ENCODE results near the gene BICDL2. TPM values are rescaled to one million over a fixed set of nuclear protein-coding genes. Genes with fewer than 3 reads are reported as not detected.
"Not testable (repeated sequence)": the region's sequence is repeated elsewhere in the genome, so short reads cannot be mapped to it uniquely, and the experiment has no call there.

BICDL2 gene
- total and polyA plus RNA-seq, 7 experiments from 2014 or later = 1.0 TPM; not detected in 6

- H3K36me3 Mint-ChIP-seq = peaks cover 4 to 59% (median 16%) of the 10 kb centered on the region in 5 donors
- Histone ChIP-seq H3K36me3 (ENCODE audit: control insufficient read depth in 2 of 3, insufficient read depth in 3 of 3, low read length in 3 of 3) (peaks cover 0 to 2% (median 0%) of the 10 kb centered on the region in 3 experiments), H3K27ac (ENCODE audit: low read depth, low read length) (peak overlapping the region; percentile 78), H3K4me1 (ENCODE audit: control insufficient read depth in 2 of 2, insufficient read depth in 2 of 2, low read length in 2 of 2) (peaks cover 73 to 82% of the 10 kb centered on the region in 2 donors), H3K9me3 (ENCODE audit: control insufficient read depth in 2 of 3, low read length in 3 of 3) (no peaks in the 10 kb centered on the region), H3K27me3 (ENCODE audit: control insufficient read depth in 2 of 2, insufficient read depth in 2 of 2, low read length in 2 of 2) (no peaks in the 10 kb centered on the region), H3K4me3 (ENCODE audit: low read length) (peak overlapping the region; percentile 37)
- ChIA-PET CTCF (interaction anchor here (0.7 to 5.5 kb wide), 10 partner anchors 9 to 1548 kb away, joined by 3 to 45 read pairs (median 10); partner anchors contain the start of gene IL32), POLR2A (interaction anchor here (0.6 to 5.6 kb wide), 26 partner anchors 8 to 377 kb away, joined by 3 to 113 read pairs (median 5); partner anchors contain the start of genes IL32, ZNF213, ZNF263 and ZSCAN10)
- peak; percentile 95 for ATAC-seq
- H3K9me3 Mint-ChIP-seq = peaks cover 0 to 13% (median 4%) of the 10 kb centered on the region in 11 donors
- H3K4me1 Mint-ChIP-seq = peaks cover 67 to 93% (median 78%) of the 10 kb centered on the region in 7 donors
- H3K4me3 Mint-ChIP-seq = peak overlapping the region; percentile 69 to 89 (median 83)
- intact Hi-C loops (cut with micrococcal nuclease) = loop anchor here (1.0 to 10.0 kb wide), 8 partner anchors 10 to 430 kb away; partner anchors contain the start of genes IL32 (in 2 of the 2) and CLUAP1 (in 1 of the 2)
- no peaks in the 10 kb centered on the region for H3K27me3 Mint-ChIP-seq
- peak overlapping the region; percentile 92 to 99 (median 99) for H3K27ac Mint-ChIP-seq
- DNase-seq = peak; percentile 44 to 92 (median 90)
Observed at GRCh38 chr16:3074860-3075522, 38.2 kb upstream of the BICDL2 start.

GRCh38 chr16:3073448-3073847, 36.7 kb upstream of the BICDL2 start:
- Histone ChIP-seq H3K4me3 (ENCODE audit: low read length) (peak overlapping the region; percentile 35), H3K9me3 (ENCODE audit: control insufficient read depth in 2 of 3, low read length in 3 of 3) (no peaks in the 10 kb centered on the region), H3K27ac (ENCODE audit: low read depth, low read length) (peak overlapping the region; percentile 78), H3K27me3 (ENCODE audit: control insufficient read depth in 2 of 2, insufficient read depth in 2 of 2, low read length in 2 of 2) (no peaks in the 10 kb centered on the region), H3K4me1 (ENCODE audit: control insufficient read depth in 2 of 2, insufficient read depth in 2 of 2, low read length in 2 of 2) (peaks cover 71 to 77% of the 10 kb centered on the region in 2 donors), H3K36me3 (ENCODE audit: control insufficient read depth in 2 of 3, insufficient read depth in 3 of 3, low read length in 3 of 3) (peaks cover 0 to 13% (median 0%) of the 10 kb centered on the region in 3 experiments)
- H3K36me3 Mint-ChIP-seq = peaks cover under 1 to 60% (median 19%) of the 10 kb centered on the region in 5 donors
- intact Hi-C loops (cut with micrococcal nuclease) = loop anchor here in 1 of 2 donors (10.0 kb wide), 1 partner anchor 431 kb away; the partner anchor contains the start of gene CLUAP1
- DNase-seq (no peak), ATAC-seq (no peak)
- no peaks in the 10 kb centered on the region for H3K27me3 Mint-ChIP-seq
- ChIA-PET CTCF (no interaction called here), POLR2A (interaction anchor here (0.7 to 5.2 kb wide), 2 partner anchors 9 to 1617 kb away, joined by 3 to 113 read pairs; partner anchors contain the start of gene IL32)
- peaks cover 71 to 92% (median 80%) of the 10 kb centered on the region in 7 donors for H3K4me1 Mint-ChIP-seq
- peak overlapping the region; percentile 92 to 99 (median 99) for H3K27ac Mint-ChIP-seq
- peak overlapping the region; percentile 71 to 89 (median 83) for H3K4me3 Mint-ChIP-seq
- peaks cover 0 to 11% (median 3%) of the 10 kb centered on the region in 11 donors for H3K9me3 Mint-ChIP-seq

- H3K9me3 Mint-ChIP-seq; H3K27me3 Mint-ChIP-seq; CTCF ChIA-PET; H3K9me3 ChIP-seq (ENCODE audit: control insufficient read depth in 2 of 3, low read length in 3 of 3); H3K27me3 ChIP-seq (ENCODE audit: control insufficient read depth in 2 of 2, insufficient read depth in 2 of 2, low read length in 2 of 2); H3K4me3 ChIP-seq (ENCODE audit: low read length): not testable (repeated sequence)
- POLR2A ChIA-PET = interaction anchor here (0.7 to 5.2 kb wide), 4 partner anchors 8 to 1618 kb away, joined by 3 to 113 read pairs (median 18); partner anchors contain the start of gene IL32
- DNase-seq (peak in 6 of 9 donors; percentile 22 to 62 (median 44)), ATAC-seq (peak; percentile 47)
- Histone ChIP-seq H3K4me1 (ENCODE audit: control insufficient read depth in 2 of 2, insufficient read depth in 2 of 2, low read length in 2 of 2) (peaks cover 72 to 75% of the 10 kb centered on the region in 2 donors), H3K36me3 (ENCODE audit: control insufficient read depth in 2 of 3, insufficient read depth in 3 of 3, low read length in 3 of 3) (peaks cover 0 to 13% (median 0%) of the 10 kb centered on the region in 3 experiments), H3K27ac (ENCODE audit: low read depth, low read length) (peak overlapping the region; percentile 47)
- Mint-ChIP-seq H3K27ac (peak overlapping the region; percentile 92 to 100 (median 99)), H3K4me1 (peaks cover 71 to 91% (median 76%) of the 10 kb centered on the region in 7 donors), H3K36me3 (peaks cover 0 to 60% (median 12%) of the 10 kb centered on the region in 5 donors), H3K4me3 (peak overlapping the region in 8 of 10 donors; percentile 34 to 100 (median 84))
- intact Hi-C loops (cut with micrococcal nuclease) = loop anchor here in 1 of 2 donors (10.0 kb wide), 1 partner anchor 432 kb away; the partner anchor contains the start of gene CLUAP1
Observed at GRCh38 chr16:3072576-3073263, 36.0 kb upstream of the BICDL2 start.

GRCh38 chr16:3072148-3072547, 35.4 kb upstream of the BICDL2 start:
- intact Hi-C loops (cut with micrococcal nuclease) = loop anchor here in 1 of 2 donors (10.0 kb wide), 1 partner anchor 433 kb away; the partner anchor contains the start of gene CLUAP1
- H3K27me3 Mint-ChIP-seq; ATAC-seq; H3K27me3 ChIP-seq (ENCODE audit: control insufficient read depth in 2 of 2, insufficient read depth in 2 of 2, low read length in 2 of 2); H3K9me3 Mint-ChIP-seq; DNase-seq; H3K4me3 ChIP-seq (ENCODE audit: low read length); H3K9me3 ChIP-seq (ENCODE audit: control insufficient read depth in 2 of 3, low read length in 3 of 3); CTCF ChIA-PET: not testable (repeated sequence)
- POLR2A ChIA-PET = interaction anchor here (1.0 to 5.0 kb wide), 3 partner anchors 11 to 127 kb away, joined by 3 to 34 read pairs (median 4); no protein-coding TSS in a partner anchor
- Mint-ChIP-seq H3K27ac (peak overlapping the region; percentile 79 to 100 (median 90)), H3K4me3 (peak overlapping the region; percentile 23 to 100 (median 64)), H3K4me1 (peaks cover 71 to 90% (median 73%) of the 10 kb centered on the region in 7 donors), H3K36me3 (peaks cover 4 to 61% (median 13%) of the 10 kb centered on the region in 5 donors)
- peaks cover 0 to 13% (median 3%) of the 10 kb centered on the region in 3 experiments for H3K36me3 ChIP-seq (ENCODE audit: control insufficient read depth in 2 of 3, insufficient read depth in 3 of 3, low read length in 3 of 3)
- H3K4me1 ChIP-seq (ENCODE audit: control insufficient read depth in 2 of 2, insufficient read depth in 2 of 2, low read length in 2 of 2) = peaks cover 69 to 70% of the 10 kb centered on the region in 2 donors
- peak overlapping the region; percentile 47 for H3K27ac ChIP-seq (ENCODE audit: low read depth, low read length)

- H3K27ac Mint-ChIP-seq = peak overlapping the region; percentile 79 to 100 (median 90)
- H3K27me3 ChIP-seq (ENCODE audit: control insufficient read depth in 2 of 2, insufficient read depth in 2 of 2, low read length in 2 of 2) = no peaks in the 10 kb centered on the region
- H3K27me3 Mint-ChIP-seq = no peaks in the 10 kb centered on the region
- no peaks in the 10 kb centered on the region for H3K9me3 ChIP-seq (ENCODE audit: control insufficient read depth in 2 of 3, low read length in 3 of 3)
- H3K27ac ChIP-seq (ENCODE audit: low read depth, low read length) = no peak overlapping the region
- no peak overlapping the region for H3K4me3 ChIP-seq (ENCODE audit: low read length)
- H3K9me3 Mint-ChIP-seq = peaks cover 0 to 3% (median 0%) of the 10 kb centered on the region in 11 donors
- ChIA-PET CTCF (no interaction called here), POLR2A (interaction anchor here (0.9 to 5.0 kb wide), 8 partner anchors 11 to 127 kb away, joined by 3 to 34 read pairs (median 4); no protein-coding TSS in a partner anchor)
- peaks cover 69 to 88% (median 72%) of the 10 kb centered on the region in 7 donors for H3K4me1 Mint-ChIP-seq
- intact Hi-C loops (cut with micrococcal nuclease) = loop anchor here in 1 of 2 donors (10.0 kb wide), 1 partner anchor 433 kb away; the partner anchor contains the start of gene CLUAP1
- ATAC-seq (no peak), DNase-seq (no peak)
- H3K4me1 ChIP-seq (ENCODE audit: control insufficient read depth in 2 of 2, insufficient read depth in 2 of 2, low read length in 2 of 2) = peaks cover 65% of the 10 kb centered on the region in 2 donors
- H3K36me3 ChIP-seq (ENCODE audit: control insufficient read depth in 2 of 3, insufficient read depth in 3 of 3, low read length in 3 of 3) = peaks cover 0 to 13% (median 3%) of the 10 kb centered on the region in 3 experiments
- H3K36me3 Mint-ChIP-seq = peaks cover 4 to 60% (median 15%) of the 10 kb centered on the region in 5 donors
- peak overlapping the region; percentile 23 to 100 (median 64) for H3K4me3 Mint-ChIP-seq
Observed at GRCh38 chr16:3071655-3072054, 34.9 kb upstream of the BICDL2 start.
